Measurements from ENCODE around the gene MKI67. TPM values are rescaled to one million over a fixed set of nuclear protein-coding genes. Genes with fewer than 3 reads are reported as not detected.

The MKI67 gene
- total and polyA plus RNA-seq, 2 donors from 2014 or later: 0.04 to 2.4 TPM

- Histone ChIP-seq H3K4me1 (ENCODE audit: control insufficient read depth in 2 of 3, insufficient read depth in 2 of 3, low read depth in 1 of 3, low read length in 3 of 3) (no peaks in the 10 kb centered on the region), H3K36me3 (ENCODE audit: control insufficient read depth in 2 of 3, insufficient read depth in 3 of 3, low read length in 3 of 3) (no peaks in the 10 kb centered on the region), H3K4me3 (ENCODE audit: low read length in 3 of 3) (no peak overlapping the region), H3K27me3 (ENCODE audit: control insufficient read depth, insufficient read depth, low read length) (no peaks in the 10 kb centered on the region), H3K27ac (ENCODE audit: low read depth in 2 of 2, low read length in 2 of 2) (no peak overlapping the region), H3K9ac (ENCODE audit: low read length in 3 of 3) (no peak overlapping the region), H3K9me3 (ENCODE audit: control insufficient read depth in 2 of 3, insufficient read depth in 1 of 3, low read length in 3 of 3) (no peaks in the 10 kb centered on the region)
- DNase-seq (no peak), FAIRE-seq (no peak)
- intact Hi-C loops (cut with DNase I): no loop called here
- no peak for TF ChIP-seq CTCF (IDR thresholded peaks at IDR 0.05; ENCODE audit: borderline replicate concordance, extremely low read depth, insufficient read depth)
Measured at GRCh38 chr10:128166151-128166550, 39.9 kb upstream of the MKI67 start.

GRCh38 chr10:128165536-128165935, 39.3 kb upstream of the MKI67 start:
- DNase-seq (no peak), FAIRE-seq (no peak)
- Histone ChIP-seq H3K27ac (ENCODE audit: low read depth in 2 of 2, low read length in 2 of 2) (no peak overlapping the region), H3K4me1 (ENCODE audit: control insufficient read depth in 2 of 3, insufficient read depth in 2 of 3, low read depth in 1 of 3, low read length in 3 of 3) (no peaks in the 10 kb centered on the region), H3K4me3 (ENCODE audit: low read length in 3 of 3) (no peak overlapping the region), H3K27me3 (ENCODE audit: control insufficient read depth, insufficient read depth, low read length) (no peaks in the 10 kb centered on the region), H3K9me3 (ENCODE audit: control insufficient read depth in 2 of 3, insufficient read depth in 1 of 3, low read length in 3 of 3) (no peaks in the 10 kb centered on the region), H3K36me3 (ENCODE audit: control insufficient read depth in 2 of 3, insufficient read depth in 3 of 3, low read length in 3 of 3) (no peaks in the 10 kb centered on the region), H3K9ac (ENCODE audit: low read length in 3 of 3) (no peak overlapping the region)
- intact Hi-C loops (cut with DNase I): no loop called here
- TF ChIP-seq CTCF (IDR thresholded peaks at IDR 0.05; ENCODE audit: borderline replicate concordance, extremely low read depth, insufficient read depth): no peak

GRCh38 chr10:128163701-128164100, 37.5 kb upstream of the MKI67 start:
- no peaks in the 10 kb centered on the region for H3K27me3 ChIP-seq (ENCODE audit: control insufficient read depth, insufficient read depth, low read length)
- H3K27ac ChIP-seq (ENCODE audit: low read depth in 2 of 2, low read length in 2 of 2): no peak overlapping the region
- intact Hi-C loops (cut with DNase I): no loop called here
- H3K4me1 ChIP-seq (ENCODE audit: control insufficient read depth in 2 of 3, insufficient read depth in 2 of 3, low read depth in 1 of 3, low read length in 3 of 3): no peaks in the 10 kb centered on the region
- DNase-seq (no peak), FAIRE-seq (no peak)
- H3K36me3 ChIP-seq (ENCODE audit: control insufficient read depth in 2 of 3, insufficient read depth in 3 of 3, low read length in 3 of 3): no peaks in the 10 kb centered on the region
- no peak for TF ChIP-seq CTCF (IDR thresholded peaks at IDR 0.05; ENCODE audit: borderline replicate concordance, extremely low read depth, insufficient read depth)
- H3K9ac ChIP-seq (ENCODE audit: low read length in 3 of 3): no peak overlapping the region
- H3K4me3 ChIP-seq (ENCODE audit: low read length in 3 of 3): no peak overlapping the region
- no peaks in the 10 kb centered on the region for H3K9me3 ChIP-seq (ENCODE audit: control insufficient read depth in 2 of 3, insufficient read depth in 1 of 3, low read length in 3 of 3)

- H3K27me3 ChIP-seq (ENCODE audit: control insufficient read depth, insufficient read depth, low read length): no peaks in the 10 kb centered on the region
- no peak for FAIRE-seq
- no peaks in the 10 kb centered on the region for H3K36me3 ChIP-seq (ENCODE audit: control insufficient read depth in 2 of 3, insufficient read depth in 3 of 3, low read length in 3 of 3)
- no peak overlapping the region for H3K4me3 ChIP-seq (ENCODE audit: low read length in 3 of 3)
- H3K27ac ChIP-seq (ENCODE audit: low read depth in 2 of 2, low read length in 2 of 2): no peak overlapping the region
- no peak overlapping the region for H3K9ac ChIP-seq (ENCODE audit: low read length in 3 of 3)
- intact Hi-C loops (cut with DNase I): no loop called here
- peaks cover 0 to 12% (median 2%) of the 10 kb centered on the region in 3 donors for H3K4me1 ChIP-seq (ENCODE audit: control insufficient read depth in 2 of 3, insufficient read depth in 2 of 3, low read depth in 1 of 3, low read length in 3 of 3)
- H3K9me3 ChIP-seq (ENCODE audit: control insufficient read depth in 2 of 3, insufficient read depth in 1 of 3, low read length in 3 of 3): no peaks in the 10 kb centered on the region
- no peak for TF ChIP-seq CTCF (IDR thresholded peaks at IDR 0.05; ENCODE audit: borderline replicate concordance, extremely low read depth, insufficient read depth)
- no peak for DNase-seq
Measured at GRCh38 chr10:128161031-128161430, 34.8 kb upstream of the MKI67 start.
